Trophoblast cell (in vitro differentiated cells and primary cell): ENCODE measurements around the gene PNPLA7.
A peak's percentile ranks its signal among the peaks of the same experiment; 100 is the strongest.
"Not testable (repeated sequence)": the region's sequence is repeated elsewhere in the genome, so short reads cannot be mapped to it uniquely, and the experiment has no call there.

Experiments used
- DNase-seq, 2 donors: peaks; one replicate each; pipeline ENCODE4 v3.0.0-alpha.2; 2016
- H2AFZ ChIP-seq: 2 replicates; pipeline ENCODE4 v1.6.1; 2013; ENCODE audit warnings: low read length, moderate library complexity, mild to moderate bottlenecking; ENCODE audit not compliant: insufficient read depth, poor library complexity
- H2AK5ac ChIP-seq: 2 replicates; pipeline ENCODE4 v1.6.1; 2013; ENCODE audit warnings: mild to moderate bottlenecking, low read length
- H2BK120ac ChIP-seq: 2 replicates; pipeline ENCODE4 v1.6.1; 2013; ENCODE audit warnings: low read length, mild to moderate bottlenecking, moderate library complexity; ENCODE audit not compliant: insufficient read depth, poor library complexity
- H2BK12ac ChIP-seq: 2 replicates; pipeline ENCODE4 v1.6.1; 2013; ENCODE audit warnings: mild to moderate bottlenecking, low read length, moderate library complexity
- H2BK5ac ChIP-seq: 2 replicates; pipeline ENCODE4 v1.6.1; 2013; ENCODE audit warnings: low read length, low read depth, moderate library complexity, mild to moderate bottlenecking; ENCODE audit not compliant: poor library complexity
- H3K14ac ChIP-seq: 2 replicates; pipeline ENCODE4 v1.6.1; 2013; ENCODE audit warnings: mild to moderate bottlenecking, low read length
- H3K18ac ChIP-seq: 2 replicates; pipeline ENCODE4 v1.6.1; 2013; ENCODE audit warnings: mild to moderate bottlenecking, low read length
- H3K23ac ChIP-seq: 2 replicates; pipeline ENCODE4 v1.6.1; 2013; ENCODE audit warnings: low read length
- H3K27ac ChIP-seq: 2 replicates; pipeline ENCODE4 v1.5.1; 2013; ENCODE audit warnings: low read depth, mild to moderate bottlenecking, inconsistent platforms, low read length, moderate library complexity
- H3K27me3 ChIP-seq: 2 replicates; pipeline ENCODE4 v1.6.1; 2013; ENCODE audit warnings: inconsistent platforms, mild to moderate bottlenecking, low read length, moderate library complexity; ENCODE audit not compliant: insufficient read depth
- H3K36me3 ChIP-seq, 2 experiments: 1 replicate in 1 of 2; 2 replicates in 1 of 2; pipeline ENCODE4 v1.6.1; 2013; ENCODE audit warnings: low read length in 2 of 2, mild to moderate bottlenecking in 2 of 2, moderate library complexity in 1 of 2; ENCODE audit not compliant: insufficient read depth in 2 of 2, control insufficient read depth in 1 of 2
- H3K4ac ChIP-seq: 2 replicates; pipeline ENCODE4 v1.6.1; 2013; ENCODE audit warnings: low read depth, mild to moderate bottlenecking, low read length, moderate library complexity
- H3K4me1 ChIP-seq, 2 experiments: 1 replicate in 1 of 2; 2 replicates in 1 of 2; pipeline ENCODE4 v1.6.1; 2013; ENCODE audit warnings: low read length in 2 of 2, mild to moderate bottlenecking in 2 of 2, moderate library complexity in 1 of 2; ENCODE audit not compliant: insufficient read depth in 2 of 2, control insufficient read depth in 1 of 2
- H3K4me2 ChIP-seq: 2 replicates; pipeline ENCODE4 v1.6.1; 2013; ENCODE audit warnings: inconsistent platforms, mild to moderate bottlenecking, low read length, moderate library complexity
- H3K4me3 ChIP-seq: 2 replicates; pipeline ENCODE4 v1.5.1; 2013; ENCODE audit warnings: mild to moderate bottlenecking, low read depth, low read length, inconsistent platforms
- H3K79me1 ChIP-seq: one replicate; pipeline ENCODE4 v1.6.1; 2013; ENCODE audit warnings: low read length
- H3K79me2 ChIP-seq: 2 replicates; pipeline ENCODE4 v1.6.1; 2013; ENCODE audit warnings: low read length, mild to moderate bottlenecking; ENCODE audit not compliant: control insufficient read depth, insufficient read depth, poor library complexity
- H3K9ac ChIP-seq: 2 replicates; pipeline ENCODE4 v1.6.1; 2013; ENCODE audit warnings: mild to moderate bottlenecking, low read length
- H3K9me3 ChIP-seq: 2 replicates; pipeline ENCODE4 v1.6.1; 2013; ENCODE audit warnings: low read depth, mild to moderate bottlenecking, control low read depth, inconsistent platforms, low read length; ENCODE audit not compliant: insufficient read depth
- H4K12ac ChIP-seq: 2 replicates; pipeline ENCODE4 v1.6.1; 2013; ENCODE audit warnings: low read depth, mild to moderate bottlenecking, low read length, moderate library complexity
- H4K8ac ChIP-seq: 2 replicates; pipeline ENCODE4 v1.6.1; 2013; ENCODE audit warnings: low read depth, mild to moderate bottlenecking, low read length, moderate library complexity
- H4K91ac ChIP-seq: one replicate; pipeline ENCODE4 v1.6.1; 2013; ENCODE audit warnings: low read depth, mild to moderate bottlenecking, low read length, moderate library complexity
- WGBS: extraction: QIAGEN DNeasy Blood & Tissue Kit; methylation state at CpG from one replicate; pipeline ENCODE4 v1.1.7; 2013; ENCODE audit warnings: missing lambda C conversion rate; ENCODE audit not compliant: insufficient read length, insufficient coverage; ENCODE audit errors: extremely low coverage; 5-methylcytosine and 5-hydroxymethylcytosine counted together

Gene PNPLA7

GRCh38 chr9:137534256-137535119 lies 15.7 kb downstream of the PNPLA7 start:
- H3K27me3 ChIP-seq: no peaks in the 10 kb centered on the region
- H4K91ac ChIP-seq: no peak overlapping the region
- no peak overlapping the region for H3K4ac ChIP-seq
- no peak overlapping the region for H3K14ac ChIP-seq
- H3K27ac ChIP-seq: no peak overlapping the region
- H2BK120ac ChIP-seq: no peak overlapping the region
- H3K23ac ChIP-seq: no peak overlapping the region
- H3K36me3 ChIP-seq: no peaks in the 10 kb centered on the region
- no peak overlapping the region for H4K12ac ChIP-seq
- no peaks in the 10 kb centered on the region for H3K4me1 ChIP-seq
- no peak overlapping the region for H3K4me3 ChIP-seq
- WGBS: no CpG with 5 or more reads among the region's 19 CpGs
- H3K18ac ChIP-seq: no peak overlapping the region
- no peak overlapping the region for H2BK12ac ChIP-seq
- H3K9me3 ChIP-seq: peaks cover 4% of the 10 kb centered on the region
- no peak overlapping the region for H4K8ac ChIP-seq
- no peak overlapping the region for H2BK5ac ChIP-seq
- peak; percentile 14 to 67 for DNase-seq
- H3K79me1 ChIP-seq: no peaks in the 10 kb centered on the region
- H2AK5ac ChIP-seq: no peak overlapping the region
- no peak overlapping the region for H3K4me2 ChIP-seq
- no peak overlapping the region for H3K9ac ChIP-seq
- H3K79me2 ChIP-seq: no peaks in the 10 kb centered on the region
- H2AFZ ChIP-seq: no peak overlapping the region

- not testable (repeated sequence) for H3K23ac ChIP-seq, H3K4me2 ChIP-seq
- WGBS: no CpG with 5 or more reads among the region's 10 CpGs
These were observed 17.2 kb downstream of the PNPLA7 start for GRCh38 chr9:137532891-137533468.

GRCh38 chr9:137531099-137531765 lies 19.0 kb downstream of the PNPLA7 start:
- H2AFZ ChIP-seq: no peak overlapping the region
- no peaks in the 10 kb centered on the region for H3K4me1 ChIP-seq
- H4K91ac ChIP-seq: no peak overlapping the region
- no peak overlapping the region for H2BK5ac ChIP-seq
- no peaks in the 10 kb centered on the region for H3K36me3 ChIP-seq
- no peak for DNase-seq
- H3K9ac ChIP-seq: no peak overlapping the region
- no peaks in the 10 kb centered on the region for H3K79me1 ChIP-seq
- H4K12ac ChIP-seq: no peak overlapping the region
- no peak overlapping the region for H3K4ac ChIP-seq
- no peak overlapping the region for H3K18ac ChIP-seq
- no peak overlapping the region for H3K4me2 ChIP-seq
- H3K4me3 ChIP-seq: no peak overlapping the region
- no peak overlapping the region for H3K14ac ChIP-seq
- no peak overlapping the region for H4K8ac ChIP-seq
- no peak overlapping the region for H2AK5ac ChIP-seq
- H3K27ac ChIP-seq: no peak overlapping the region
- H3K27me3 ChIP-seq: no peaks in the 10 kb centered on the region
- H3K23ac ChIP-seq: no peak overlapping the region
- no peak overlapping the region for H2BK12ac ChIP-seq
- no CpG with 5 or more reads among the region's 17 CpGs for WGBS
- H3K9me3 ChIP-seq: peaks cover 2% of the 10 kb centered on the region
- H2BK120ac ChIP-seq: no peak overlapping the region
- H3K79me2 ChIP-seq: no peaks in the 10 kb centered on the region

More at GRCh38 chr9:137532891-137533468, 17.2 kb downstream of the PNPLA7 start:
- not testable (repeated sequence) for H3K27ac ChIP-seq, H3K27me3 ChIP-seq, H3K79me2 ChIP-seq, H3K9me3 ChIP-seq, H3K18ac ChIP-seq, H3K4ac ChIP-seq, H3K9ac ChIP-seq, H3K4me3 ChIP-seq, H3K79me1 ChIP-seq, H2AK5ac ChIP-seq, H3K36me3 ChIP-seq, H4K12ac ChIP-seq, H2BK5ac ChIP-seq, H3K4me1 ChIP-seq, H2BK120ac ChIP-seq, DNase-seq, H3K14ac ChIP-seq, H4K91ac ChIP-seq, H2BK12ac ChIP-seq, H4K8ac ChIP-seq, H2AFZ ChIP-seq

GRCh38 chr9:137530331-137530730 lies 19.9 kb downstream of the PNPLA7 start:
- no peak overlapping the region for H2AK5ac ChIP-seq
- H3K27ac ChIP-seq: no peak overlapping the region
- H3K4me1 ChIP-seq: no peaks in the 10 kb centered on the region
- DNase-seq: no peak
- no peak overlapping the region for H3K18ac ChIP-seq
- H2BK12ac ChIP-seq: no peak overlapping the region
- no peak overlapping the region for H3K4ac ChIP-seq
- H3K27me3 ChIP-seq: no peaks in the 10 kb centered on the region
- H2BK120ac ChIP-seq: no peak overlapping the region
- no peak overlapping the region for H3K4me3 ChIP-seq
- H4K8ac ChIP-seq: no peak overlapping the region
- H3K14ac ChIP-seq: no peak overlapping the region
- H3K79me2 ChIP-seq: no peaks in the 10 kb centered on the region
- H4K91ac ChIP-seq: no peak overlapping the region
- no CpG with 5 or more reads among the region's 5 CpGs for WGBS
- H2AFZ ChIP-seq: no peak overlapping the region
- no peak overlapping the region for H2BK5ac ChIP-seq
- H3K79me1 ChIP-seq: no peaks in the 10 kb centered on the region
- no peak overlapping the region for H4K12ac ChIP-seq
- no peak overlapping the region for H3K4me2 ChIP-seq
- H3K23ac ChIP-seq: no peak overlapping the region
- H3K36me3 ChIP-seq: no peaks in the 10 kb centered on the region
- H3K9me3 ChIP-seq: peaks cover 2% of the 10 kb centered on the region
- no peak overlapping the region for H3K9ac ChIP-seq
